ENCODE data around the gene MTFR1L. TPM values are rescaled to one million over a fixed set of nuclear protein-coding genes. Genes with fewer than 3 reads are reported as not detected.
"Not testable (repeated sequence)": the region's sequence is repeated elsewhere in the genome, so short reads cannot be mapped to it uniquely, and the experiment has no call there.

Gene MTFR1L
- total RNA-seq, 2 experiments from 2014 or later, result 36.6 to 37.7 TPM

DNA sequence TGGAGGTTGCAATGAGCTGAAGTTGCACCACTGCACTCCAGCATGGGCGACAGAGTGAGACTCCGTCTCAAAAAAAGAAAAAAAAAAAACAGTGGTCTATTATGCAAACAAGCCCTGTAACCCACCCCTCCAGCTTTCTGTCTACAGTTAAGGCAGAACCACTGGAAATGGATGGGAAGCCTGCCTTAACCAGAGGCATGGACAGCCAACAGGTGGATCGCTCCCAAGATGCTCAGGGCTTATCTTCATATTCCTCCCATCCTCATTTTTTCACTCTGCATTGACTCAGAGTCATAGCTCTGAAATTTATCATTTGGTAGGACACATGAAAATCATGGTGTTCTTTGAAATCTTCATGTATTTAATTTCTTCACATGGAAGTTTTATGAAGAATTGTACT is 8.7 kb downstream of the MTFR1L start:
- POLR2A ChIA-PET, result interaction anchor here (2.0 kb wide), 1 partner anchor 8 kb away, joined by 11 read pairs; the partner anchor contains the start of gene MTFR1L
- H3K36me3 Mint-ChIP-seq (ENCODE audit: low read depth), result peaks cover 53% of the 10 kb centered on the region
- no peaks in the 10 kb centered on the region for H3K9me3 Mint-ChIP-seq
- H3K27ac Mint-ChIP-seq, result no peak overlapping the region
- no peak overlapping the region for H3K4me3 Mint-ChIP-seq
- no peaks in the 10 kb centered on the region for H3K4me1 Mint-ChIP-seq
- CTCF ChIA-PET, result no interaction called here
- no peaks in the 10 kb centered on the region for H3K27me3 Mint-ChIP-seq
- DNase-seq, result no peak

DNA sequence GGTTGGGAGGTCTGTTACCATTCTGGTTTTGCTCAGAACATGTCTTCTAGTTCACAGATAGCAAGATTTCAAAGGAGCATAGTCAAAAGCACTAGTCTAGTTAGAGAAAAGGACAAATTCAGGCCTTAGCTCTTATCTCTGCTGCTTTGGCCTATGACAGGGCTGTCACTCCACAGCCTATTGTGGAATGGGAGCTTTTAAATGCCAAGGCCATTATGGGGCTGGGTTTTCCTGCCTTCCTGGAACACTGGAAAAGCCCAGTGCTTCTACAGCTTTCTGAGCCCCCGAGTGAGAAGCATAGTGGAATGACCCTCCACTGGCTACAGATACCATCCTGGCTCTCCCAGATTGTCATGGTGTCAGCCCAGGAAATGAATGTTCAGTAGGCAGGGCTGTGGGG is 9.3 kb downstream of the MTFR1L start:
- Mint-ChIP-seq H3K4me3 (no peak overlapping the region), H3K27me3 (no peaks in the 10 kb centered on the region), H3K36me3 (ENCODE audit: low read depth) (peaks cover 56% of the 10 kb centered on the region), H3K9me3 (no peaks in the 10 kb centered on the region), H3K27ac (no peak overlapping the region), H3K4me1 (no peaks in the 10 kb centered on the region)
- ChIA-PET CTCF (no interaction called here), POLR2A (interaction anchor here (2.0 kb wide), 1 partner anchor 9 kb away, joined by 11 read pairs; the partner anchor contains the start of gene MTFR1L)
- DNase-seq, result no peak

DNA sequence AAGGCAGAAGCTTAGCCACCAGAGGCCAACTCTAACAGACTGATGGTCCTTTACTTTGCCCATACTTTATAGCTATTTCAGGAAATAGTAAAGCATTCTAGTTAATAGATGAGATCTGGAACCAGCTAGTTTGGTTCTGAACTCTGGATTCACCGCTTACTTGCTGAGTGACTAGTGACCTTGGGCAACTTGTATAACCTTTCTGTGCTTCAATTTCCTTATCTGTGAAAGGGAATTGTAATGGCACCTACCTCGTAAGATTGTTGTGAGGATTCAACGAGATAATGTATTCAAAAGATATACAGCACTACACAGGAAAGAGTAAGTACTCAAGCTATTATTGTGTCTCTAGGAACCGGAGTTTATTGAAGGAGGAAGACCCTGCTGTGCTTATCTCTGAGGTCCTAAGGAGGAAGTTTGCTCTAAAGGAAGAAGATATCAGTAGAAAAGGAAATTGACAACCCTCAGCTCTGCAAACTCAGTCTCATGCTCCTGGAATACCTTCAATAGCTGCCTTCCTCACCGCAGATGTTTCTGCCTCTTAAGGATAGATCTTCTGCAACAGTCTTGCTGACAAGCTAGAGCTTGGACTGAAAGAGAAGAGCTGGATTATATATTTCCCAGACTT is 11.9 kb downstream of the MTFR1L start:
- Mint-ChIP-seq H3K4me1 (no peaks in the 10 kb centered on the region), H3K27ac (no peak overlapping the region), H3K27me3 (no peaks in the 10 kb centered on the region), H3K36me3 (ENCODE audit: low read depth) (peaks cover 64% of the 10 kb centered on the region), H3K9me3 (no peaks in the 10 kb centered on the region), H3K4me3 (no peak overlapping the region)
- ChIA-PET POLR2A (interaction anchor here (0.6 to 1.3 kb wide), 3 partner anchors 10 to 88 kb away, joined by 3 to 7 read pairs (median 3); partner anchors contain the start of gene PAQR7), CTCF (no interaction called here)
- no peak for DNase-seq

DNA sequence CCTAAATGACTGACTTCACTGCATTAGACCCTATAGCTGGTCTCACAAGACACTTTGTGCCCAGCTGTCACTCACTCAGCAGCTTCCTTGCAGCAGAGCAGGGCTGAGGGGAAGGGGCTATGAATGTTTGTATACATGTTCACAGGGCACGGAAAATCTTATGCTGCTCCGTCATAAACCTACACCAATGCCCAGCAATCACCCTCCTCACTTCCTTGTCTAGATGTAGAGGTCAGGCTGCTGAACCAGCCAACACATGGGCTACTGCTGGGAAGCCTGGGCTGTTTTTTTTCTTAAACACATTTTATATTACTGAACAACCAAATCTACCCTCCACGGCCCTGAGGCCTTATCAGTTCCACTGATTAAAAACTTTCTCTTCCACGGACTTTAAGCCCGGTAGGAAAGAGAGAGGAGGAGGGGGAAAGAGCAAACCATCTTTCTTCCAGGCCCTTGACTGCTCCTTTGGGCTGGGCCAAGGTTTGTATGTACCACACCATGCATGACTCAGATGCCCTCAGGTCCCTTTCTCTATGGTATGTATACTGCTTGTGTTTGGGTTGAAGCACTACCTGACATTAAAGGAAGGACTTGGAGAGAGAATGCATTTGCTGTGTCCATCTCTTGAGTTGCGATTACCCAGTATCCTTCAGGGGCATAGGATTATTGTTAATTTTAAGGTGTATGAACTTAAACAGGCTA is 12.7 kb downstream of the MTFR1L start:
- Mint-ChIP-seq H3K27ac (no peak overlapping the region), H3K4me1 (no peaks in the 10 kb centered on the region), H3K36me3 (ENCODE audit: low read depth) (peaks cover 61% of the 10 kb centered on the region), H3K9me3 (no peaks in the 10 kb centered on the region), H3K27me3 (no peaks in the 10 kb centered on the region), H3K4me3 (no peak overlapping the region)
- DNase-seq, result no peak
- CTCF ChIA-PET, result no interaction called here
- POLR2A ChIA-PET, result interaction anchor here (1.1 kb wide), 1 partner anchor 42 kb away, joined by 3 read pairs; the partner anchor contains the start of gene PAQR7

DNA sequence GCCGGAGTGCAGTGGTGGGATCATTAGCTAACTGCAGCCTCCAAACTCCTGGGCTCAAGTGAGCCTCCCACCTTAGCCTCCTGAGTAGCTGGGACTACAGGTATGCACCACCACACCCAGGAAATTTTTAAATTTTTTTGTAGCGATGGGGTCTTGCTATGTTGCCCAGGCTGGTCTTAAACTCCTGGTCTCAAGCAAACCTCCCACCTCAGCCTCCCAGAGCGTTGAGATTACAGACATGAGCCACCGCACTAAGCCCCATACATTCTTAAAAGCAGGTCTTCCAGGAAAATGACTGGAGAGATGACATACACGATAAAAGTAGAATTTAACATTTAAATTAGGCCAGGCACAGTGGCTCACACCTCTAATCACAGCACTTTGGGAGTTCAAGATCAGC is 13.4 kb downstream of the MTFR1L start:
- POLR2A ChIA-PET, result no interaction called here
- H3K4me3 Mint-ChIP-seq, result no peak overlapping the region
- no peak for DNase-seq
- no peak overlapping the region for H3K27ac Mint-ChIP-seq
- H3K4me1 Mint-ChIP-seq, result no peaks in the 10 kb centered on the region
- peaks cover 57% of the 10 kb centered on the region for H3K36me3 Mint-ChIP-seq (ENCODE audit: low read depth)
- no peaks in the 10 kb centered on the region for H3K27me3 Mint-ChIP-seq
- no peaks in the 10 kb centered on the region for H3K9me3 Mint-ChIP-seq
- CTCF ChIA-PET, result interaction anchor here (0.7 kb wide), 1 partner anchor 443 kb away, joined by 3 read pairs; no protein-coding TSS in a partner anchor

DNA sequence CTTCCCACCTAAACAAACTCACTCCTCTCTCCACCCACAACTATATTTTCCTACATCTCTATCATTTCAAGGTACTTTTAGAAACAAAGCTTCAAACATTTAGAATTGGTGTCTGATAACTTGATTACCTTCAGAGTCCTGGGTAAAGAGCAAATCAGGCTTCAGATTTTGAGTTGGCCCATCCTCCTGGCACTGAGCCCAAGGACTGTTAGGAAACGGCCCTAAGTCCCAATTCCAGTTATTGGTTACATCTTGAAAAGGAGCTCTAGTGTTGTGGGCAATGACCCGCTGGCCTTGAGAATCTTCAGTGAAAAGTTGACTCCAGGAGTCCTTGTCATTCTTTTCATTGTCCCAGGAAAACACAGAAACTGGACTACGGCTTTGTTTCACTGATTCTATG is 15.1 kb downstream of the MTFR1L start:
- DNase-seq, result no peak
- Mint-ChIP-seq H3K4me1 (no peaks in the 10 kb centered on the region), H3K4me3 (no peak overlapping the region), H3K27me3 (no peaks in the 10 kb centered on the region), H3K36me3 (ENCODE audit: low read depth) (peaks cover 42% of the 10 kb centered on the region), H3K9me3 (no peaks in the 10 kb centered on the region), H3K27ac (no peak overlapping the region)
- CTCF ChIA-PET, result interaction anchor here (1.7 kb wide), 1 partner anchor 13 kb away, joined by 3 read pairs; no protein-coding TSS in a partner anchor
- POLR2A ChIA-PET, result no interaction called here

DNA sequence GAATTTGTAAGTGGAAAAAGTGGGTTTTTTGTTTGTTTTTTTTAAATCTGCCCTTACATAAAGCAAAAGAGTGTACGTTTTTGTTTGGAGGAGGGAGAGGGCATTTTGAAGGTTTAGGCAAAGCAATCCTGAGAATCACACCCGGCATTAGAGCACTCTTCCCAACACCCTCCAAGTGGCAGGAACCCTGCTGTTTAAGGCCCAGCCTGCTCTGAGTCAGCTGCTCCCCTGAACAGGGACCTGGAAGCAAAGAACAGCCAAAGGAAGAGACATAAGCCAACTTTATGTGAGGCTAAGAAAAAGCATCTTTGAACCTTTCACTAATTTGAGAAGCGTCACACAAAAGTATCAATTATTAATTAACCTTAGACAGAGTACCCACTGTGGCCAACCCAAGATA is 16.9 kb downstream of the MTFR1L start:
- Mint-ChIP-seq H3K27ac (no peak overlapping the region), H3K4me3 (no peak overlapping the region), H3K4me1 (no peaks in the 10 kb centered on the region), H3K36me3 (ENCODE audit: low read depth) (peaks cover 24% of the 10 kb centered on the region), H3K9me3 (no peaks in the 10 kb centered on the region), H3K27me3 (no peaks in the 10 kb centered on the region)
- ChIA-PET CTCF (interaction anchor here (0.7 to 1.0 kb wide), 2 partner anchors 59 to 166 kb away, joined by 3 read pairs; no protein-coding TSS in a partner anchor), POLR2A (no interaction called here)
- DNase-seq, result no peak

DNA sequence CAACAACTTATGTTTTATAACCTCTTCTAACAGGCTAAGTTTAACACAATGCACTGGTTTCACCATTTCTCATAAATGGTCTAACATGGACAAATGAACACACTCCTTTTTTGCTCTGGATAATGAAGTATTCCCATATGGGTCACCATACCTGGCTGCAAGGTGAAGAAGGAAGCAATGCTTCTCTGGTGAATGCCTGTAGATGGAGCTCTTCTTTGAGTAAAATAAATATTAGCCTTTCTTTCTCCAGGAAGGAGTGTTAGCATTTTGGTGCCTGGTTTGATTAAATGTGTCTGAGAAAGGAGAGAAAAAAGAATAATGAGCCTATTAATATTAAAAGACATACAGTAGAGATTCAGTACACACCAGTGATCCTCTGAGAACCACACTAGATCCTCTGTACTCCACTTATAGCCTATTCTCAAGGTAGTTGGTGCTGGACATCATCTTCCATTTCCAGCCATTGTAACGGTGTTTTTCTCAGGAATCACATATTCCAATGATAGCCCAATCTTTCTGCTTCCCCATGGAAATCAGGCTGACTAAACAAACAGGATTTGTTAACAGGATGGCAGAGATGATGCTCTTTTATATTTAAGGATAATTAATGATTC is 17.6 kb downstream of the MTFR1L start:
- peaks cover 21% of the 10 kb centered on the region for H3K36me3 Mint-ChIP-seq (ENCODE audit: low read depth)
- no peaks in the 10 kb centered on the region for H3K4me1 Mint-ChIP-seq
- no peaks in the 10 kb centered on the region for H3K9me3 Mint-ChIP-seq
- no peak overlapping the region for H3K4me3 Mint-ChIP-seq
- H3K27me3 Mint-ChIP-seq, result no peaks in the 10 kb centered on the region
- no peak overlapping the region for H3K27ac Mint-ChIP-seq
- POLR2A ChIA-PET, result no interaction called here
- CTCF ChIA-PET, result interaction anchor here (0.6 to 1.0 kb wide), 3 partner anchors 13 to 166 kb away, joined by 3 read pairs; no protein-coding TSS in a partner anchor
- no peak for DNase-seq

DNA sequence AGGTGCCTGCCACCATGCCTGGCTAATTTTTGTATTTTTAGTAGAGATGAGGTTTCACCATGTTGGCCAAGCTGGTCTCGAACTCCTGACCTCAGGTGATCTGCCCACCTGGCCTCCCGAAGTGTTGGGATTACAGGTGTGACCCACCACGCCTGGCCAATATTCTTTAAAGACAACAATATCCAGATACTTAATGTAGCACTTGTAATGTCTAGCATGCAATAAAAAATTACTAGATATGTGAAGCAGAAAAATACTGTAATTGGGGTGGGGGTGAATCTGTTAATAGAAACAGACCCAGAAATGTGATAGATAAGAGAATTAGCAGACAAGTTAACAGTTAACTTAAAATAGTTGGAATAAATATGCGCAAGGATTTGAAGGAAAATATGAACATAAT is 20.1 kb downstream of the MTFR1L start:
- not testable (repeated sequence) for DNase-seq; H3K4me3 Mint-ChIP-seq; H3K4me1 Mint-ChIP-seq; H3K27me3 Mint-ChIP-seq; H3K36me3 Mint-ChIP-seq (ENCODE audit: low read depth); H3K9me3 Mint-ChIP-seq; H3K27ac Mint-ChIP-seq
- POLR2A ChIA-PET, result interaction anchor here (1.1 kb wide), 1 partner anchor 22 kb away, joined by 3 read pairs; no protein-coding TSS in a partner anchor
- CTCF ChIA-PET, result interaction anchor here (0.6 to 0.8 kb wide), 2 partner anchors 56 to 234 kb away, joined by 3 read pairs; no protein-coding TSS in a partner anchor

DNA sequence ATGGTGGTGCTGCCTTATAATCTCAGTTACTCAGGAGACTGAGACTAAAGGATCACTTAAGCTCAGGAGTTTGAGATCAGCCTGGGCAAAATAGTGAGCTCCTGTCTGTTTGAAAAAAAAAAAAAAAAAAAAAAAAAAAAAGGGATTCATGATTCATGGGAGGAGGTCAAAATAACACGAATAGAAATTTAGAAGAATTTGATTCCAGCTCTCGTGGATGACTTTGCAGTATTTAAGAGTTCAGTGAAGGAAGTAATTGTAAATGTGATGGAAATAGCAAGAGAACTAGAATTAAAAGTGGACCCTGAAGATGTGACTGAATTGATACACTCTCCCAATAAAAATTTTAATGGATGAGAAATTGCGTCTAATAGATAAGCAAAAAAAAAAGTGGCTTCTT is 23.7 kb downstream of the MTFR1L start:
- POLR2A ChIA-PET, result interaction anchor here (1.6 kb wide), 1 partner anchor 10 kb away, joined by 3 read pairs; no protein-coding TSS in a partner anchor
- Mint-ChIP-seq H3K4me1 (no peaks in the 10 kb centered on the region), H3K36me3 (ENCODE audit: low read depth) (no peaks in the 10 kb centered on the region), H3K9me3 (no peaks in the 10 kb centered on the region), H3K27ac (no peak overlapping the region), H3K27me3 (no peaks in the 10 kb centered on the region), H3K4me3 (no peak overlapping the region)
- CTCF ChIA-PET, result interaction anchor here (1.5 kb wide), 1 partner anchor 32 kb away, joined by 3 read pairs; the partner anchor contains the start of gene PAQR7
- no peak for DNase-seq

DNA sequence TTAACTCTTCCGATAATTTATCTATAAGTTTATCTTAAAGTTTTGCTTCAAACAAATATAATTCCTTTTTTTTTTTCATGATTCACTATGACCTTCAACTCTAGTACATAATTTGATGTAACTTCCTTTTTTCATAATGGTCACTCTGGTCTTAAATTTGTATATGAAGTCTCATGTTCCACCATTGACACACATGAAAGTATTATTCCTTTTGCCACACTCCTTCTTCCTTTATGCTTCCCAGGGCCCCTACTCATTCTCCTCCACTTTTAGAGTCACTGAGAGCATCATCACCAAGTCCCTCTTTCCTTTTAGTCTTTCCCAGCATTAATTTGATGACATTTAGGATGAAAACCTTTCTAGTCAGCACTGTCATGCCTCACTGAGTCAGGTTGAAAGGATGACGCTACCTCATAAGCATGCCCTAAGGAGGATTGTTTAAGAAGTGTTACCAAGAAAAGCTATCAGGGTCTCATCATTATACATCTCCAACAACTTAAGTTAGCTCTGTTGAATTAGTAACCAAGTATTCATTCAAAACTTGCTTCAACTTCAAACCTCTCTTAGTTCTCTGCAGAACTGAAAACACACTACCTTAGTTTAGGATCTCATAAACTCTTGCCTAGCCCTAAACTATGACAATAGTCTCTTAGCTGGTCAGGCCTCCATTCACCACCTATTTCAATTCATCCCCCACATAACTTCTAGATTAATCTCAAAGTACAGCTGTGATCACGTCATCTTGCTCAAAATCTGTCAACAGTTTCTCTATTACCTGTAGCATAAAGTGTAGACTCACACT is 25.0 kb downstream of the MTFR1L start:
- no peak overlapping the region for H3K27ac Mint-ChIP-seq
- POLR2A ChIA-PET, result interaction anchor here (1.1 kb wide), 1 partner anchor 12 kb away, joined by 4 read pairs; no protein-coding TSS in a partner anchor

DNA sequence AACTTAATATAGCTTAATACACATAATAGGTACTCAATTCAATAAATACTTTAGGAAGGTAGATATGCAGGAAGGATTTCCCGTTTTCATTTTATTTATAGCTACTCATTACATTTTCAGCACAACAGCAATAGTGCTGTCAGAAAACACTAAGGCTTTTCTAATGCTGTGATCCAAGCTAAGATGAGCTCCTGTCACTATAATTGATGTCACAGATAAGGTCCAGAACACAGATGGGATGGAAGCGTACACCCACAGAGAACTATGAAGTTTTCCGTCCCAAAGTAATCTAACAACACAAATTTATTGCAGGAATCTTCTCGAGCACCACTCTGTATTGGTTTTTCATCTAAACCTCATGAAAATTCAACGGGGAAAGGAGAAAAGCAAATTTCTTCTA is 25.9 kb downstream of the MTFR1L start:
- ChIA-PET CTCF (interaction anchor here (0.6 to 1.0 kb wide), 2 partner anchors 50 to 152 kb away, joined by 3 to 6 read pairs; partner anchors contain the start of gene PAFAH2), POLR2A (interaction anchor here (1.0 kb wide), 1 partner anchor 26 kb away, joined by 3 read pairs; the partner anchor contains the start of gene MTFR1L)
- Mint-ChIP-seq H3K4me1 (no peaks in the 10 kb centered on the region), H3K27ac (no peak overlapping the region), H3K36me3 (ENCODE audit: low read depth) (peaks cover 6% of the 10 kb centered on the region), H3K27me3 (no peaks in the 10 kb centered on the region), H3K4me3 (no peak overlapping the region), H3K9me3 (no peaks in the 10 kb centered on the region)
- no peak for DNase-seq

More for the DNA sequence above, 25.0 kb downstream of the MTFR1L start:
- Mint-ChIP-seq H3K9me3 (no peaks in the 10 kb centered on the region), H3K4me1 (no peaks in the 10 kb centered on the region), H3K4me3 (no peak overlapping the region), H3K36me3 (ENCODE audit: low read depth) (peaks cover under 1% of the 10 kb centered on the region), H3K27me3 (no peaks in the 10 kb centered on the region)
- CTCF ChIA-PET, result interaction anchor here (0.6 to 1.0 kb wide), 2 partner anchors 51 to 153 kb away, joined by 3 to 6 read pairs; partner anchors contain the start of gene PAFAH2
- no peak for DNase-seq
